Endometrial microvascular endothelial cells (primary cell): ENCODE results near the gene MYLK4. TPM values are rescaled to one million over a fixed set of nuclear protein-coding genes. Genes with fewer than 3 reads are reported as not detected.

Experiments used
- in situ Hi-C: cut with HindIII; loops from 2 replicates; pipeline ENCODE4 v1.10.0; 2017; ENCODE audit warnings: low sequenced_read_pairs, low pct_unique_long_range_greater_than_20kb; ENCODE audit errors: inconsistent ontology term
- total RNA-seq: library from RNA; depleted of rRNA; stranded (reverse); fragments of >200 nt; gene quantifications from one replicate; pipeline ENCODE4 v1.2.3, GENCODE V29; 2015; ENCODE audit errors: inconsistent ontology term

Gene MYLK4
- total RNA-seq, 1 donor from 2014 or later = 0.56 TPM

GRCh38 chr6:2743280-2744208 is 7.2 kb downstream of the MYLK4 start:
- in situ Hi-C loops = no loop called here

- in situ Hi-C loops = no loop called here
Observed at GRCh38 chr6:2741756-2742155, 9.0 kb downstream of the MYLK4 start.

GRCh38 chr6:2740581-2740980 is 10.1 kb downstream of the MYLK4 start:
- in situ Hi-C loops = no loop called here

- in situ Hi-C loops = no loop called here
Observed at GRCh38 chr6:2739335-2739734, 11.4 kb downstream of the MYLK4 start.

GRCh38 chr6:2738373-2738979 is 12.2 kb downstream of the MYLK4 start:
- in situ Hi-C loops = no loop called here

- in situ Hi-C loops = no loop called here
Observed at GRCh38 chr6:2737885-2738284, 12.8 kb downstream of the MYLK4 start.

- in situ Hi-C loops = no loop called here
Observed at GRCh38 chr6:2734488-2735166, 16.1 kb downstream of the MYLK4 start.

GRCh38 chr6:2733736-2734480 is 16.8 kb downstream of the MYLK4 start:
- in situ Hi-C loops = no loop called here

GRCh38 chr6:2733324-2733723 is 17.4 kb downstream of the MYLK4 start:
- in situ Hi-C loops = no loop called here

- in situ Hi-C loops = no loop called here
Observed at GRCh38 chr6:2732503-2733089, 18.1 kb downstream of the MYLK4 start.

- in situ Hi-C loops = no loop called here
Observed at GRCh38 chr6:2731281-2731909, 19.3 kb downstream of the MYLK4 start.

- in situ Hi-C loops = no loop called here
Observed at GRCh38 chr6:2730353-2731107, 20.2 kb downstream of the MYLK4 start.

GRCh38 chr6:2729921-2730320 is 20.8 kb downstream of the MYLK4 start:
- in situ Hi-C loops = no loop called here

- in situ Hi-C loops = no loop called here
Observed at GRCh38 chr6:2725999-2726567, 24.6 kb downstream of the MYLK4 start.

- in situ Hi-C loops = no loop called here
Observed at GRCh38 chr6:2725364-2725988, 25.2 kb downstream of the MYLK4 start.

- in situ Hi-C loops = no loop called here
Observed at GRCh38 chr6:2721219-2721618, 29.5 kb downstream of the MYLK4 start.

- in situ Hi-C loops = no loop called here
Observed at GRCh38 chr6:2719093-2719455, 31.6 kb downstream of the MYLK4 start.
